Loucy (cell line): Measurements from ENCODE around the gene CTU1.

Source experiments
- H2AFZ ChIP-seq: fragments of 200-600 bp; sonication (generic); 2 replicates; pipeline ENCODE4 v1.6.0; 2016; ENCODE audit warnings: antibody characterized with exemption, mild to moderate bottlenecking, low read length, moderate library complexity
- H3F3A ChIP-seq: fragments of 200-600 bp; 2 replicates; pipeline ENCODE4 v1.6.0; 2016; ENCODE audit warnings: antibody characterized with exemption, low read depth, mild to moderate bottlenecking
- H3K27me3 ChIP-seq: fragments of 200-600 bp; sonication (generic); 2 replicates; pipeline ENCODE4 v1.6.1; 2014; ENCODE audit warnings: low read length, mild to moderate bottlenecking; ENCODE audit not compliant: insufficient read depth, poor library complexity, severe bottlenecking
- H3K36me3 ChIP-seq: fragments of 200-600 bp; sonication (generic); 2 replicates; pipeline ENCODE4 v1.6.1; 2016; ENCODE audit warnings: low read length; ENCODE audit not compliant: insufficient read depth
- H3K4me1 ChIP-seq: fragments of 200-600 bp; sonication (generic); 2 replicates; pipeline ENCODE4 v1.5.1; 2014; ENCODE audit warnings: low read length, mild to moderate bottlenecking; ENCODE audit not compliant: insufficient read depth, poor library complexity, severe bottlenecking
- H3K4me2 ChIP-seq: fragments of 200-600 bp; sonication (generic); 2 replicates; pipeline ENCODE4 v1.6.0; 2014; ENCODE audit warnings: antibody characterized with exemption, low read length, low read depth, mild to moderate bottlenecking; ENCODE audit not compliant: poor library complexity, severe bottlenecking
- H3K4me3 ChIP-seq: fragments of 200-600 bp; sonication (generic); 2 replicates; pipeline ENCODE4 v1.5.1; 2014; ENCODE audit warnings: low read length, mild to moderate bottlenecking, mixed read lengths; ENCODE audit not compliant: poor library complexity, severe bottlenecking
- H3K79me2 ChIP-seq: fragments of 200-600 bp; sonication (generic); 2 replicates; pipeline ENCODE4 v1.6.1; 2014; ENCODE audit warnings: low read length; ENCODE audit not compliant: insufficient read depth
- H3K9ac ChIP-seq: fragments of 200-600 bp; sonication (generic); 2 replicates; pipeline ENCODE4 v1.6.0; 2014; ENCODE audit warnings: mild to moderate bottlenecking, low read depth, low read length, moderate library complexity; ENCODE audit not compliant: poor library complexity, severe bottlenecking
- H3K9me2 ChIP-seq: fragments of 200-600 bp; sonication (generic); replicated peaks from 2 replicates; pipeline ENCODE4 v1.6.1; 2016; ENCODE audit warnings: low read depth, low read length, mixed read lengths
- H3K9me3 ChIP-seq: fragments of 200-600 bp; sonication (generic); 2 replicates; pipeline ENCODE4 v1.6.1; 2014; ENCODE audit warnings: mild to moderate bottlenecking, antibody characterized with exemption, low read length, low read depth; ENCODE audit not compliant: insufficient read depth
- H4K20me1 ChIP-seq: fragments of 200-600 bp; sonication (generic); 2 replicates; pipeline ENCODE4 v1.6.0; 2014; ENCODE audit warnings: antibody characterized with exemption, low read length, mild to moderate bottlenecking; ENCODE audit not compliant: insufficient read depth, poor library complexity, severe bottlenecking
- CTCF ChIP-seq: fragments of 200-600 bp; sonication (generic); conservative IDR thresholded peaks from 2 replicates; pipeline ENCODE4 v1.5.1; 2014; ENCODE audit warnings: mild to moderate bottlenecking, antibody characterized with exemption, low read length
- EZH2phosphoT487 ChIP-seq: fragments of 200-600 bp; IDR thresholded peaks from 2 replicates; pipeline ENCODE4 v1.6.1; 2018; ENCODE audit warnings: antibody characterized with exemption, mild to moderate bottlenecking, moderate library complexity, borderline replicate concordance

CTU1 gene

DNA sequence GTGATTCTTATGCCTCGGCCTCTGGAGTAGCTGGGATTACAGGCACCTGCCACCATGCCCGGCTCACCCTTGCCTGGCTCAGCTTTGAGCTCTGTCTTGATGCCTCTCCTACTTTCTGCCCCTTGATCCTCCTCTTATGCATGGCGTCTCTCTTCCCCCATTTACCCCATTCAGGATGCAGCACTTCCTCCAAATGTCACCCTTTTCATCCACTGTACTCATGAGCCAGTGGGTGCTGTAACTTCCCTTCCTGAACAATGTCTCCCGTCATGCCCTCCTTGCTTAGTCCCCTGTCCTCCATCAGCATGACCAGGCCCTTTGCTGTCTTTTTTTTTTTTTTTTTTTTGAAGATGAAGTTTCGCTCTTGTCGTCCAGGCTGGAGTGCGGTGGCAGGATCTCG, 13.0 kb upstream of the CTU1 start:
- H3K9me2 ChIP-seq = no peaks in the 10 kb centered on the region
- no peak for TF ChIP-seq CTCF
- H4K20me1 ChIP-seq = no peaks in the 10 kb centered on the region

GRCh38 chr19:51120160-51120559, 12.0 kb upstream of the CTU1 start:
- no peak for TF ChIP-seq EZH2phosphoT487
- no peak for TF ChIP-seq CTCF
- no peaks in the 10 kb centered on the region for H3K27me3 ChIP-seq
- H3K9me3 ChIP-seq = no peaks in the 10 kb centered on the region
- H3K9me2 ChIP-seq = no peaks in the 10 kb centered on the region
- no peaks in the 10 kb centered on the region for H3K79me2 ChIP-seq
- no peak overlapping the region for H3K4me2 ChIP-seq
- no peak overlapping the region for H2AFZ ChIP-seq
- no peaks in the 10 kb centered on the region for H3K36me3 ChIP-seq
- H3F3A ChIP-seq = no peaks in the 10 kb centered on the region
- H3K9ac ChIP-seq = no peak overlapping the region
- no peak overlapping the region for H3K4me3 ChIP-seq
- H4K20me1 ChIP-seq = no peaks in the 10 kb centered on the region
- H3K4me1 ChIP-seq = no peaks in the 10 kb centered on the region

More for the DNA sequence above, 13.0 kb upstream of the CTU1 start:
- no peaks in the 10 kb centered on the region for H3K9me3 ChIP-seq
- no peaks in the 10 kb centered on the region for H3K4me1 ChIP-seq
- no peak overlapping the region for H2AFZ ChIP-seq
- H3K9ac ChIP-seq = no peak overlapping the region
- H3K36me3 ChIP-seq = no peaks in the 10 kb centered on the region
- no peaks in the 10 kb centered on the region for H3F3A ChIP-seq
- no peaks in the 10 kb centered on the region for H3K27me3 ChIP-seq
- H3K79me2 ChIP-seq = no peaks in the 10 kb centered on the region
- H3K4me2 ChIP-seq = no peak overlapping the region
- no peak overlapping the region for H3K4me3 ChIP-seq

GRCh38 chr19:51119611-51120010, 11.4 kb upstream of the CTU1 start:
- no peak overlapping the region for H2AFZ ChIP-seq
- H3K36me3 ChIP-seq = no peaks in the 10 kb centered on the region
- no peaks in the 10 kb centered on the region for H3K9me2 ChIP-seq
- TF ChIP-seq CTCF (no peak), EZH2phosphoT487 (no peak)
- H3K79me2 ChIP-seq = no peaks in the 10 kb centered on the region
- H3K4me3 ChIP-seq = no peak overlapping the region
- no peaks in the 10 kb centered on the region for H3F3A ChIP-seq
- H4K20me1 ChIP-seq = no peaks in the 10 kb centered on the region
- no peaks in the 10 kb centered on the region for H3K4me1 ChIP-seq
- H3K4me2 ChIP-seq = no peak overlapping the region
- H3K27me3 ChIP-seq = no peaks in the 10 kb centered on the region
- H3K9me3 ChIP-seq = no peaks in the 10 kb centered on the region
- no peak overlapping the region for H3K9ac ChIP-seq
